Measurements from ENCODE around the gene TBC1D2B.

Gene TBC1D2B

DNA sequence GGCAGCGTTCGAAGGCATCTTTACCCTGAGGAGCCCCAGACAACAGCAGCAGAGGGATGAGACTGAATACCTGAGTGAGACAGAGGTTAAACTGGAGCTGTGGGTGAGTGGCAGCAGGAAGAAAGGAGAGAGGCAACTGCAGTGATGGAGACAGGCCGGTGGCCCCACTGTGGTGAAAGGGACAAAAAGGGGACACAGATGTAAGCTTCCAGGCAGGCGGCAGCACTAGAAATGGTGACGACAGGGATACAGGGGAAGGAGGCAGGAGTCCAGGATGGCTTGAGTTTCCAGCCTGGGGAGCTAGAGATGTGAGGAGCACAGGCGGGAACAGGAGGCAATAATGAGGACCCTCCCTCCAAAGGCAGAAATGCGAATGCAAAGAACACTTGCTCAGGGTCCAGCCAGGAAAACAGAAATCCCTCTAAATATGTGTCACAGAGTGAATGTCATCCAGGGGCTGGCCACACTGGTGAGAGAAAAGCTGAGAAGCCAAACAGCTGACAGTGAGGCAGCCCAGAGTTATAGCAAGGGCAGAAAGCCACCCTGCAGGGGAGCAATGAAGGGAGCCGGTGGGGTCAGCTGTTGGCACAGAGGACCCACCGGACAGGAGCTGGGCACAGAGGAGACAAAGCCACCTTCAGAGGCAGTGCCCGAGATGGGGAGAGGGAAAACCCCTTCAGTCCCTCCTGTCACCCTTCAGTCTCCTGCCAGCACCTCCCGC, 70.1 kb downstream of the TBC1D2B start:
- TF ChIP-seq, protein P1, sequence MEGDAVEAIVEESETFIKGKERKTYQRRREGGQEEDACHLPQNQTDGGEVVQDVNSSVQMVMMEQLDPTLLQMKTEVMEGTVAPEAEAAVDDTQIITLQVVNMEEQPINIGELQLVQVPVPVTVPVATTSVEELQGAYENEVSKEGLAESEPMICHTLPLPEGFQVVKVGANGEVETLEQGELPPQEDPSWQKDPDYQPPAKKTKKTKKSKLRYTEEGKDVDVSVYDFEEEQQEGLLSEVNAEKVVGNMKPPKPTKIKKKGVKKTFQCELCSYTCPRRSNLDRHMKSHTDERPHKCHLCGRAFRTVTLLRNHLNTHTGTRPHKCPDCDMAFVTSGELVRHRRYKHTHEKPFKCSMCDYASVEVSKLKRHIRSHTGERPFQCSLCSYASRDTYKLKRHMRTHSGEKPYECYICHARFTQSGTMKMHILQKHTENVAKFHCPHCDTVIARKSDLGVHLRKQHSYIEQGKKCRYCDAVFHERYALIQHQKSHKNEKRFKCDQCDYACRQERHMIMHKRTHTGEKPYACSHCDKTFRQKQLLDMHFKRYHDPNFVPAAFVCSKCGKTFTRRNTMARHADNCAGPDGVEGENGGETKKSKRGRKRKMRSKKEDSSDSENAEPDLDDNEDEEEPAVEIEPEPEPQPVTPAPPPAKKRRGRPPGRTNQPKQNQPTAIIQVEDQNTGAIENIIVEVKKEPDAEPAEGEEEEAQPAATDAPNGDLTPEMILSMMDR (conservative IDR thresholded peaks at IDR 0.05; ENCODE audit: low read depth) = no peak
- DNase-seq (ENCODE audit: low spot score) = no peak
- ChIA-PET POLR2A (ENCODE audit: low non-redundant PET) (no interaction called here), CTCF (interaction anchor here (1.6 kb wide), 1 partner anchor 101 kb away, joined by 4 read pairs; no protein-coding TSS in a partner anchor)
- peak overlapping the region; percentile 90 for H3K27ac ChIP-seq

DNA sequence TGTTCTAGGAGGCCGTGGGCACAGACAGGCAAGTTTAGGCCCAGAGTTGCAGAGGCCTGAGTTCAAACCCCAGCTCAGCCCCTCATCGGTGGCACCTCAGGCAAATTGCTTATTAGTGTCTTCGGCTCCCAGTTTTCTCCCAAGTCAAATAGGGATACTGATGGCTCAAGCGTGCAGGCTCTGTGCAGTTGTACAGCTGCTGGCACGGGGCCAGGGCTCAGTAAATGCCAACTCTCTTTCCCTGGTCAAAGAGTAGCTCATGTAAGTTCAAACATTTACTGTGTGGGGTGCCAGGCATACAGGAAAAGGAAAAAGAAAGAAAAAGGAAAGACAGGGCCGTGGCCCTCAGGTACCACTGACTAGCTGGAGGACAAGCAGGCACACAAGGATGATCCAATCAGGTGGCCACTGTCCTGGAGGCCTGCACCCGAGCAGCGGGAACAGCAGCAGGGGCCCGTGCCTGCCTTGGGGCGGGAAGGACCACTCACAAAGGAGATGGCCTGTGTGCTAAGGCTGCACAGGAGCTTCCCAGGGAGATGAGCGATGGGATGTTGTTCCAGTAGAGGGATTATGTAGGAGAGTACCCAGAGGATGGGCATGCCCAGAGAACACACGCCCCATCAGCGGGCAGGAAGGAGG, 70.8 kb downstream of the TBC1D2B start:
- no peak for DNase-seq (ENCODE audit: low spot score)
- TF ChIP-seq, protein P1 (conservative IDR thresholded peaks at IDR 0.05; ENCODE audit: low read depth) = no peak
- CTCF ChIA-PET = interaction anchor here (1.6 kb wide), 1 partner anchor 102 kb away, joined by 4 read pairs; no protein-coding TSS in a partner anchor
- H3K27ac ChIP-seq = peak overlapping the region; percentile 90
- POLR2A ChIA-PET (ENCODE audit: low non-redundant PET) = no interaction called here

DNA sequence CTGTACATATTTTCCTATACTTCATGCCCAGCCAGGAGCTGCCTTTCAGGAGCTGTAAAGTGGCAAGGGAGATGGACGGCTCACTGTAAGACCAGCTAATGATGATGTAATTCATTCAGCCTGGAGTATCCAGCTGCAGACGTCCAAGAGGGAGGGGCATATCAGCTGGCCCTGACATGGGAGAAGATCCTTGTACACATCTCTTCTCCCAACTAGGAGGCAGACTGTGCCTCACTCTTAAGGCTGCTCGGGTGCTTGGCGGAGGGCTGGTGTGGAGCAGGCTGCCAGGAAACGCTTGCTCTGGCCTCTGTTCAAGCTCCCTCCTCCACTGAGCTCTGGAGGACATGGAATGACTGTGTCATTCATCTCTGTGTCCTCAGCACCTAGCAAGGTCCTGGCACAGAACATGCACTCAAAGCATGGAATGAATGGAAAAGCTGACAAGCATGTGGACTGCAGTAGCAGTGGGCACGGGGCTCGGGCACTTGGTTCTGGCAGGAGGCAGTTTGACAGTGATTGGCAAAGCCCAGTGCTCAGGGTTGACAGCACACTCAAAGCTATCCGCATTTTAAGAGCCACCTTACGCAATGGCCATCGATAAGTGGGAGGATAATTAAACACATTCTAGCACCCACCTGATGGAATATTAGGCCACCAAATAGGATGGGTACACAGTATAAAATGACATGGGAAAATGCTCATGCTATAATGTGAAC, 72.4 kb downstream of the TBC1D2B start:
- POLR2A ChIA-PET (ENCODE audit: low non-redundant PET) = no interaction called here
- no peak for DNase-seq (ENCODE audit: low spot score)
- CTCF ChIA-PET = interaction anchor here (0.7 to 0.8 kb wide), 2 partner anchors 46 to 59 kb away, joined by 4 read pairs; no protein-coding TSS in a partner anchor
- peak overlapping the region; percentile 55 for H3K27ac ChIP-seq
- TF ChIP-seq, protein P1 (conservative IDR thresholded peaks at IDR 0.05; ENCODE audit: low read depth) = no peak

DNA sequence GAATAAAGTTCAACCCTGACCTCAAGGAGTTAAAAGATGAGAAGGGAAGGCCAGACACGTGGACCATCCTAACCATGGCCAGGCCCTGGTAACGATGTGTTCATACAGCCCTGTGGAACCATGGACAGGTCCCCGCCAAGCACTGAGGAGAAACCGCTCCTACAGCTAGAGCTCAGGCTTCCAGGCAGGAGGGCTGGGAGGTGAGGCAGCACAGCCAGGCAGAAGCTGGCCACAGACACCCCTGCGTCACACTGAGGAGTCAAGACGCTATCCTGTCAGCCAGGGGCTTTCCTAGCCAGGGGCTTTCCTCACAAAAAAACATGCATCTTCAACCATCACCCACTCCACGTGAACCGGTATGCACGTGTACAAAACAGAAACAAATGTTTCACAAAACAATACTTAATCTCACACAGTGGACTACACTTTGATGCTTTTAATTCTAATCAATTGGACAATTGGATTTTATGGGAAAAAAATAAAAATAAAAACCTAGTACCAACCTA, 73.2 kb downstream of the TBC1D2B start:
- H3K27ac ChIP-seq = no peak overlapping the region
- ChIA-PET POLR2A (ENCODE audit: low non-redundant PET) (no interaction called here), CTCF (interaction anchor here (0.7 kb wide), 1 partner anchor 58 kb away, joined by 4 read pairs; no protein-coding TSS in a partner anchor)
- no peak for DNase-seq (ENCODE audit: low spot score)
- TF ChIP-seq, protein P1 (conservative IDR thresholded peaks at IDR 0.05; ENCODE audit: low read depth) = no peak

DNA sequence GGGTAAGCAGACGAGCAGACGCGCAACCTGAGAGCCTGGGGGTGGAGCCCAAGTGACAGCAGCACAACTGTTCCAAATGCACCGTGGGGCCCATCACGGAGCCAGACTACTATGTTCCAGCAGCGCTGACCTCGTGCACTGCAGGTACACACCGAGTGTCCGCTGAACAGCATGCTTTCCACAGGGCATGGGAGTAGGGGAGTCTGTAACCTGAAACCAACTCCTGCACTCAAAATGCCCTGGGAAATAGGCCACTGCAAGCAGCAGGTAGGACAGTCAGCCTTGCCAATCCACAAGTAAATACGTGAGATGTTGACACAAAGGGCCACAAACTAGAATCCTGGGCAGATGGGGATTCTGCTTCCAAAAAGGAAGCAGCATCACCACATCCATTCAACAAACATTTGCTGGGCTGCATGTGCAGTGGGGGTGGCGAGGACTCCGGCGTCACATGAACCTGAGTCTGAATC, 73.9 kb downstream of the TBC1D2B start:
- H3K27ac ChIP-seq = no peak overlapping the region
- TF ChIP-seq, protein P1 (conservative IDR thresholded peaks at IDR 0.05; ENCODE audit: low read depth) = no peak
- no peak for DNase-seq (ENCODE audit: low spot score)
- CTCF ChIA-PET = no interaction called here
- POLR2A ChIA-PET (ENCODE audit: low non-redundant PET) = no interaction called here

DNA sequence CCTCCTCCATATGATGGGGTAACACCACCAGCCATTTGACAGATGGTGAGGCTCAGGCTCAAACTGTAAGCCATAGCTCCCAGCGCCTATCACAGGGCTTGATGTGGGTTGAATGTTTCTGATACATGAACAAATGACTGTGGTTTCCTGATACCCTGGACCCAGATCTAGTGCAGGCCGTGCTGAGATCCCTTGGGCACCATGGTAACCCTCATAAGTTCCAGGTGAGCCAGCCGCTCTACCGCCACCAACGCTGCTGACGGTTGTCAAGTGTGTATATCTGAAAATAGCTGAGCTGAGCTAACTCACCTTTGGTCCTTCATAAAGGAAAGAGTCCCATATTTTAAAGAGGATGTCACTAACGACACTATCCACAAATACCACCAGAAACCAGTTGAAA, 74.5 kb downstream of the TBC1D2B start:
- no peak overlapping the region for H3K27ac ChIP-seq
- ChIA-PET POLR2A (ENCODE audit: low non-redundant PET) (no interaction called here), CTCF (no interaction called here)
- TF ChIP-seq, protein P1 (conservative IDR thresholded peaks at IDR 0.05; ENCODE audit: low read depth) = no peak
- DNase-seq (ENCODE audit: low spot score) = no peak

Data from RWPE1 (cell line).